Measurements from ENCODE around the gene SCN5A. TPM values are rescaled to one million over a fixed set of nuclear protein-coding genes. Genes with fewer than 3 reads are reported as not detected.

SCN5A gene
- total and polyA plus RNA-seq, 2 of the 13 experiments (the other 11 are each of a cell fraction or from before 2014, with no cell fraction given) = 0.22 TPM; not detected in 1

DNA sequence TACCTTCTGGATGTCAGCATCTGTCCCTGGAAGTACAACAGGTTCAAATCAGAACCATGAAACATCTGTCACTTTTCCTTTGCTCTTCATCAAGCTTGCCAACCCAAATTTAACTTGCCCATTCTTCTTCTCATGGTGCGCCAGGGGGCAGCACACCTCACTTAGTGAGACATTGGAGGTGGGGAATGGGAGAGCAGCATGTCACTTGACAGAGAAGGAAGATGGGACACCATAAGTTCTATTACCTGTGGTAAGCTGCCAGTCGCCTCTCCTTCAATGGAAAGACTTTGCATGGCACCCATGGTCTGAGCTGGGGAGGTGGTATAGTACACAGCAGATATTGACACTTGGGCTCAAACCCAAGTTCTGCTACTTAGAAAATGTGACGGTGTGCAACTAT, 2.9 kb downstream of the SCN5A start (continued):
- TF ChIP-seq ZNF788 (CRISPR knock-in tag; IDR thresholded peaks at IDR 0.05; ENCODE audit: borderline replicate concordance) (no peak), ZNF746 (CRISPR knock-in tag; IDR thresholded peaks at IDR 0.05) (no peak), ZFP90 (CRISPR knock-in tag; IDR thresholded peaks at IDR 0.05; ENCODE audit: borderline replicate concordance) (no peak), NKX3-1 (CRISPR knock-in tag; IDR thresholded peaks at IDR 0.05) (no peak), NFYB (CRISPR knock-in tag; IDR thresholded peaks at IDR 0.05) (no peak), NCOA1 (CRISPR knock-in tag; IDR thresholded peaks at IDR 0.05) (no peak), JUN (CRISPR knock-in tag; IDR thresholded peaks at IDR 0.05) (no peak), ZNF251 (CRISPR knock-in tag; IDR thresholded peaks at IDR 0.05) (no peak), ZNF510 (CRISPR knock-in tag; IDR thresholded peaks at IDR 0.05; ENCODE audit: low read depth) (no peak), ZNF713 (CRISPR knock-in tag; IDR thresholded peaks at IDR 0.05) (no peak), MLX (CRISPR knock-in tag; IDR thresholded peaks at IDR 0.05) (no peak), XRCC5 (optimal IDR thresholded peaks at IDR 0.05; ENCODE audit: low read length) (peak; percentile 33)

GRCh38 chr3:38646062-38646461, 3.4 kb downstream of the SCN5A start:
- Histone ChIP-seq H3K36me3 (replicated peaks in 1 of 2; ENCODE audit: control insufficient read depth in 1 of 2, insufficient read depth in 2 of 2, low read length in 2 of 2) (no peaks in the 10 kb centered on the region), H3K79me2 (ENCODE audit: insufficient read depth, low read length) (no peaks in the 10 kb centered on the region), H4K20me1 (ENCODE audit: insufficient read depth, low read length) (no peaks in the 10 kb centered on the region), H3K4me1 (ENCODE audit: insufficient read depth, low read length) (peaks cover 13% of the 10 kb centered on the region), H3K27ac (ENCODE audit: extremely low read length, insufficient read depth, low read length) (no peak overlapping the region), H3K4me2 (ENCODE audit: low read depth, low read length) (no peak overlapping the region), H3K9ac (ENCODE audit: insufficient read depth, low read depth, low read length) (no peak overlapping the region), H2AFZ (ENCODE audit: low read length) (no peak overlapping the region), H3K27me3 (ENCODE audit: control insufficient read depth in 1 of 2, insufficient read depth in 2 of 2, low read length in 2 of 2) (peaks cover 10 to 80% of the 10 kb centered on the region in 2 experiments), H3K4me3 (replicated peaks in 1 of 3; ENCODE audit: insufficient read depth in 1 of 3, low read depth in 2 of 3, low read length in 3 of 3) (no peak overlapping the region), H3K9me3 (ENCODE audit: low read length) (no peaks in the 10 kb centered on the region)
- in situ Hi-C loops (cut with HindIII; ENCODE audit: extremely low pct_ligation_motif_present, low pct_unique_long_range_greater_than_20kb) (loop anchor here (5.0 to 10.0 kb wide), 2 partner anchors 114 to 199 kb away; no protein-coding TSS in a partner anchor), intact Hi-C loops (cut with micrococcal nuclease; ENCODE audit: unreplicated experiment) (loop anchor here (1.0 to 5.0 kb wide), 4 partner anchors 16 to 355 kb away; no protein-coding TSS in a partner anchor)
- CTCF ChIA-PET (ENCODE audit: low intra/inter-chr PET ratio, low total read pairs) = interaction anchor here (1.2 to 1.4 kb wide), 3 partner anchors 9 to 354 kb away, joined by 4 read pairs; no protein-coding TSS in a partner anchor
- FAIRE-seq = no peak
- ATAC-seq = no peak
- no TSS peak for BruUV-seq (replicated peaks)
- TF ChIP-seq ZNF317 (CRISPR knock-in tag; IDR thresholded peaks at IDR 0.05) (no peak), ZNF44 (CRISPR knock-in tag; IDR thresholded peaks at IDR 0.05) (no peak)
- DNase-seq (ENCODE audit: low spot score) = no peak
- WGBS (ENCODE audit: low lambda C conversion rate) = 13% methylated on average over 4 of the region's 4 CpGs
- POLR2A ChIA-PET = no interaction called here
